GM21529 (cell line): Measurements from ENCODE around the gene TMEM245.

ENCODE experiments used
- ATAC-seq: cut with Tn5 transposase; IDR thresholded peaks from one replicate; pipeline ENCODE4 v1.9.1; 2021; ENCODE audit not compliant: unreplicated experiment

TMEM245 gene

DNA sequence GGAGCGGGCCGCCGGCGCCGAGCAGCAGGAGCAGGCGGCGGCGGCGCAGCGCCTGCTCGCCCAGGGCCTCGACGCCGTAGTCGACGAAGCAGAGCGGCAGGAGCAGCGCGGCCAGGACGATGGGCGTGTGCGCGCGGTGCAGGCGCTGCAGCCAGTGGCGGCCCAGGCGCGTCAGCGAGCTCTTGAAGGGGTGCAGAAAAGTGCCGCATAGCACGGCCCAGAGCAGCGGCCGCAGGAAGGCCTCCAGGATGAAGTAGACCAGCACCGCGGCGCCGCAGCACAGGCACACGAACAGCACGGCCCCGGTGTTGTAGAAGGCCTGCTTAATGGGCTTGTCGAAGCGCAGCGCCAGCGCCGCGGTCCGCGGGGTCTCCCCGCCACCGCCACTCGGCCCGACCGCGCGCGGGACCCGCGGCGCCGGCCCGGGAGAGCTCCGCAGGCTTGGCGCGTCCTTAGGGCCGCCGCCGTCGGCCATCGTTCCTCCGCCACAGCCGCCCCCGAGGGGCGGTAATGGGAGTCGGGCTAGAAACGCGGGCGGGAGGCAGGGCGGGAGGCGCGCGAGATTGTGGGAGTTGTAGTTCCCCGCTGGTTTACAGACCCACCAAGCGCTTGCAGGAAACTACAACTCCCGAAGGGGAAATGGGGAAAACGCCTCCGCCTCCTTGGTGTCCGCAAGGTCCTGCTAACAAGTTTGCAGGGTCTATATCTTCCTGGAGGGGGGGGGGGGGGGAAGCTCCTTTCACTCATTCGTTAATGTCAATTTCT, at the start of gene TMEM245:
Gene TMEM245 (minus strand): TSS at position 509 of the 765 bp plus-strand sequence. CDS start 34 bp downstream, at position 475.
- peak; percentile 89 for ATAC-seq

DNA sequence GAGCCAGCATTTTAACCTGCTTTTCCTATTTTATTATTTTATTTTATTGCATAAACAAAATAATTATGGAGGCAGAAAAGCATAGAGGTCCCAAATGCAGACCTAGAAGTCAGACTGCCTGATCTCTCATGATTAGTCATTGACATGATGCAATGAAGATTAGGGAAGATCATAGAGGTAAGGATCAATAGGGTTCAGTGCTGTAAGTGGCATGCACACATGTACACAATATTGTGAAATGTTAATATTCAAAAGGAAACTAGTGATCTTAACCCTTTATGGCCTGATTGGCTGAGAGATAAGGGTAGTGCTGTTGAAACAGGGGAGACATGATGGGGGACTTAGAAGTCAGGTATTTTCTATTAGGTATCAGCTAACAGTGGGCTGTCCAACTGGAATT, 48.4 kb upstream of the TMEM245 start:
- no peak for ATAC-seq

DNA sequence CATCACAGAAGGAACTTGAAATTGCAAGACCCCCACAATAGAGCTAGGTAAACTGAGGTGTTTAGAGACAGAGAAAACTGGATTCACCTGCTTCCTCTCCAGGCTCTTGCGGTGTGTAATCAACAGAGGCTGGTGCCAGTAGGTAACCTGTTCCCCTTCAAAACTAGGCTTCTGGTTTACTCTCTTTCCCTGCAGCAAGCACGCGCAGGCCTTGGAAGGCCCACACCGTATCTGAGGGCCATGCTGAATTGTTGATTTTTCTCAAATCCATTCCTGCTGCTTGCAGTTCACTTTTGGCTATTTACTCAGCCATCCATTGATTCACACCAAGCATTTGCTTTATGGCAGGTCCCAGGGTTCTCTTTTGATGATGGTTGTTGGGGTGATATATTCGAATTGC, 48.0 kb upstream of the TMEM245 start:
- ATAC-seq = no peak

- no peak for ATAC-seq
These were observed 47.2 kb upstream of the TMEM245 start, which contains the start of gene FRRS1L for GRCh38 chr9:109166771-109167601. TSS of gene FRRS1L (minus strand) at chr9:109167249. CDS start at chr9:109167138, 111 bp downstream.

- no peak for ATAC-seq
These were observed 46.5 kb upstream of the TMEM245 start for GRCh38 chr9:109166171-109166770.

- no peak for ATAC-seq
These were observed 44.3 kb upstream of the TMEM245 start for GRCh38 chr9:109164042-109164441.

GRCh38 chr9:109163194-109163593, 43.4 kb upstream of the TMEM245 start:
- no peak for ATAC-seq

DNA sequence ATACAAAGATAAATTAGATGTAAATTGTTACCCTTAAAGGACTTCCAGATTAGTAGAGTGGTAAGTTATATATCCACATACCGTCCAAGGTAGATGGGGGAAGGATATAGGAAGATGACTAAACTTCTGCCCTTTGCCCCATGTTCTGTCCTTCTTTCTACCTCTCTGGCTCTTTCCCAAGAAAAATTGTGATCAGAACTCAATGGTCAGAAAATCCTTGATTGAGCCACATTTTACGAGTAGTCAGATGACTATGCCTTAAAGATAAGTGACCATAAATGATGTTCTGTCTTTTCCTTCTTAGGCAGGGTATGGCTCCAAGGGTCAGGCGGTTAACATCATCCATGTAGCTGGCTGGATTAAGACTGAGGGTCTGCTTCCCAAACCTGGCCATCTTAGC, 42.9 kb upstream of the TMEM245 start:
- ATAC-seq = no peak

- no peak for ATAC-seq
These were observed 41.7 kb upstream of the TMEM245 start for GRCh38 chr9:109161471-109161870.

DNA sequence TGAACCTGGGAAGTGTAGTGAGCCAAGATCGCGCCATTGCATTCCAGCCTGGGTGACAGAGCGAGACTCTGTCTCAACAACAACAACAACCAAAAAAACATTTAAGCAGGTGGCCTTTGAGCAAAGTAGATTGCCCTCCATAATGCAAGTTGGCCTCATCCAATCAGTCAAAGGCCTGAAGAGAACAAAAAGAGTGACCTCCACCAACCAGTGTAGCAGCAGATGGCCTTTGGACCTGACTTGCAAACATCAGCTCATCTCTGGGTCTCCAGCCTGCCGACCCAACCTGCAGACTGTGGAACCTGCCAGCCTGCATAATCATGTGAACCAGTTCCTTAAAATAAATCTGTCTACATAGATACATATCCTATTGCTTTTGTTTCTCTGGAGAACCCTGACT, 39.8 kb upstream of the TMEM245 start:
- no peak for ATAC-seq

DNA sequence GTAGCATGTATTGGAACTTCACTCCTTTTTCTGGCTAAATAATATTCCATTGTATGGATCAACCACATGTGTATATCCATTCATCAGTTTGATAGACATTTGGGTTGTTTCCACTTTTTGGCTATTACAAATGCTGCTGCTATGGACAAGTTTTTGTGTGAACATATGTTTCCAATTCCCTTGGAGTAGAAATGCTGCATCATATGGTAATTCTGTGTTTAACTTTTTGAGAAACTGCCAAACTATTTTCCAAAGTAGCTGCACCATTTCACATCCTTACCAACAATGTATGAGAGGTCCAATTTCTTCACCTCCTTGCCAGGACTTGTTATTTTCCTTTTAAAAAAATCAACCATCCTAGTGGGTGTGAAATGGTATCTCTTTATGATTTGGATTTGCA, 38.9 kb upstream of the TMEM245 start:
- no peak for ATAC-seq

DNA sequence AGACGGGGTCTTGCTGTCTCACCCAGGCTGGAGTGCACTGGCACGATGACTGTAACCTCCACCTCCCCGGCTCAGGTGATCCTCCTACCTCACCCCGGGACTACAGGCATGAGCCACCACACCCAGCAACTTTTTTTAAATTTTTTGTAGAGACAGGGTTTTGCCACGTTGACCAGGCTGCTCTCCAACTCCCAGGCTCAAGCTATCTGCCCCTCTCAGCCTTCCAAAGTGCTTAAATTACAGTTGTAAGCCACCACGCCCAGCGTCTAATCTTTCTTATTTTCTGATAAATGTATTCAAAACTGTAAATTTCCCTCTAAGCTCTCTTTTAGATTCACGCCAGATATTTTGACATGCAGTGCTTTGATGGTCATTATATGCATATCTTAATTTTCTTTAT, 37.0 kb upstream of the TMEM245 start:
- ATAC-seq = no peak

- ATAC-seq = no peak
These were observed 31.3 kb upstream of the TMEM245 start for GRCh38 chr9:109150925-109151545.

DNA sequence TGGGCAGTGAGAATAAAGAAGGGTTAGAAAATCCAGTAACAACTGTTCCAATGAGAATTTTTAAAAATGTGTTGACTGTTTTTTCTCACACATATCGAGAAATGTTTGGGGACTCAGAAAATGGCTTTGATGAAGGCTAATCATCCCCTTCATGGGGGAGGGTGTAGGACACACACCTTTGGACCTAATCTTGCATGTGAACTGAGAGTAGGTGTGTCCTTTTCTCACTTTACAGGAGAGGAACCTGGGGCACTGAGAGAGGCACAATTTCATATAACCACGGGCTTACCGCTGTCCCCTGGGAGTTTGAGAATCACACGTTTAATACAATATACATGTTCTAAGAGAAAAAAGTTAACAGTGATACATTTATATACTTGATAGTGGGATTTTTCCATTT, 30.0 kb upstream of the TMEM245 start:
- no peak for ATAC-seq

GRCh38 chr9:109149089-109149488, 29.3 kb upstream of the TMEM245 start:
- ATAC-seq = no peak

- ATAC-seq = no peak
These were observed 25.3 kb upstream of the TMEM245 start for GRCh38 chr9:109145051-109145450.

DNA sequence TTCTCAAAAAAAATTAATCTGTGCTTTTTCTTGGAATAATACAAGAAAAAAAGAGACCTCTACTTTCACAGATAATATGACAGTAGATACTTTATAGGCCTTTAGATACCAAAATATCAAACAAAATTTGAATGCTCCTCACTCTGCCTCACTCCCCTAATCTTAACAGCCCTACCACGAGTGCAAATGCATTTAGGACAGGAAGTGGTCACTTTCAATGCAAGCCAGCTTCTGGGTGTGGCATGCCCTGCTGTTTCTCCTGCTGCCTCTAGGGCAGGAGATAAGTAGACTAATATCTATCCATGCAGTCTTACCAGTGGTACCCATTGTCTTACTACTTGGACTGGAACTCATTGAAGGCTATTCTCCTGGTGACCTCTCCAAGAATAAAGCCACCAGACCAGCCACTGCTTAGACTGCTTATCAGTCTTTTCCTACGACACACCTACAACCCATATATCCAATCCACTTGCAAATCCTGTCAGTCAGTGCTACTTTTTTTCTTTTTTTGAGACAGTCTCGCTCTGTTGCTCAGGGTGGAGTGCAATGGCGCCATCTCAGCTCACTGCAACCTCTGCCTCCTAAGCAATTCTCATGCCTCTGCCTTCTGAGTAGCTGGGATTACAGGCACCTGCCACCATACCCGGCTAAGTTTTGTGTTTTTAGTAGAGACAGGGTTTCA, 24.3 kb upstream of the TMEM245 start:
- peak; percentile 97 for ATAC-seq

GRCh38 chr9:109141375-109141774, 21.6 kb upstream of the TMEM245 start:
- no peak for ATAC-seq

DNA sequence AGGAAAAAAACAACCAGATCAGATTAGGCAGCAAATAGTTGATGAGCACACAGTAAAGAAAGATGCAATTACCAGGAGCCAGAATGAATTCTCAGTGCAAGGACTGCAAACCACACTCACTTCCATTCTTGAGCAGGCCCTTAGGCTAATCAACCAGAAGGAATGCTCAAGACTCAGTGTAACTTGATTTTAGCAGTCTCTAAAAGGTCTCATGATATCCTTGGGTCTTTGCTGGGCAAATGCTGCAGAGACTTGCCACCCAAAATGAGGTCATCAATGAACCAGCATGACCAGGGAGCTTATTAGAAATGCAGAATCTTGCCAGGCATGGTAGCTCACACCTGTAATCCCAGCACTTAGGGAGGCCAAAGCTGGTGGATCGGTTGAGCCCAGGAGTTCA, 20.1 kb upstream of the TMEM245 start:
- ATAC-seq = no peak

GRCh38 chr9:109138421-109138820, 18.7 kb upstream of the TMEM245 start:
- no peak for ATAC-seq

- ATAC-seq = no peak
These were observed 14.4 kb upstream of the TMEM245 start for GRCh38 chr9:109134167-109134578.
